ENCODE results near the gene TBC1D22A.

GRCh38 chr22:46783721-46784120 lies 21.3 kb downstream of the TBC1D22A start:
- TF ChIP-seq, protein P1, sequence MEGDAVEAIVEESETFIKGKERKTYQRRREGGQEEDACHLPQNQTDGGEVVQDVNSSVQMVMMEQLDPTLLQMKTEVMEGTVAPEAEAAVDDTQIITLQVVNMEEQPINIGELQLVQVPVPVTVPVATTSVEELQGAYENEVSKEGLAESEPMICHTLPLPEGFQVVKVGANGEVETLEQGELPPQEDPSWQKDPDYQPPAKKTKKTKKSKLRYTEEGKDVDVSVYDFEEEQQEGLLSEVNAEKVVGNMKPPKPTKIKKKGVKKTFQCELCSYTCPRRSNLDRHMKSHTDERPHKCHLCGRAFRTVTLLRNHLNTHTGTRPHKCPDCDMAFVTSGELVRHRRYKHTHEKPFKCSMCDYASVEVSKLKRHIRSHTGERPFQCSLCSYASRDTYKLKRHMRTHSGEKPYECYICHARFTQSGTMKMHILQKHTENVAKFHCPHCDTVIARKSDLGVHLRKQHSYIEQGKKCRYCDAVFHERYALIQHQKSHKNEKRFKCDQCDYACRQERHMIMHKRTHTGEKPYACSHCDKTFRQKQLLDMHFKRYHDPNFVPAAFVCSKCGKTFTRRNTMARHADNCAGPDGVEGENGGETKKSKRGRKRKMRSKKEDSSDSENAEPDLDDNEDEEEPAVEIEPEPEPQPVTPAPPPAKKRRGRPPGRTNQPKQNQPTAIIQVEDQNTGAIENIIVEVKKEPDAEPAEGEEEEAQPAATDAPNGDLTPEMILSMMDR (IDR thresholded peaks at IDR 0.05), result no peak
- TF ChIP-seq POLR2A (IDR thresholded peaks at IDR 0.05) (no peak), POLR2AphosphoS5 (IDR thresholded peaks at IDR 0.05) (no peak), EP300 (IDR thresholded peaks at IDR 0.05) (no peak)
